ENCODE measurements around the gene NDNF. TPM values are rescaled to one million over a fixed set of nuclear protein-coding genes. Genes with fewer than 3 reads are reported as not detected.

NDNF gene
- total and polyA plus RNA-seq, 2 donors (not counting 3 experiments of a cell fraction or from before 2014, with no cell fraction given): not detected

GRCh38 chr4:121026034-121026433, 46.3 kb downstream of the NDNF start:
- CTCF ChIA-PET: no interaction called here
- Histone ChIP-seq H3K79me2 (ENCODE audit: control insufficient read depth, insufficient read depth, low read length) (no peaks in the 10 kb centered on the region), H3K9ac (replicated peaks; ENCODE audit: extremely low read depth, insufficient read depth, low read length) (no peak overlapping the region), H3K9me3 (replicated peaks; ENCODE audit: control insufficient read depth, insufficient read depth, low read length) (no peaks in the 10 kb centered on the region), H2AFZ (ENCODE audit: low read depth, low read length) (no peak overlapping the region), H4K20me1 (replicated peaks; ENCODE audit: control insufficient read depth, extremely low read depth, insufficient read depth, low read length) (no peaks in the 10 kb centered on the region), H3K36me3 (ENCODE audit: control insufficient read depth in 2 of 2, extremely low read depth in 1 of 2, insufficient read depth in 2 of 2, low read length in 2 of 2) (no peaks in the 10 kb centered on the region), H3K9me1 (replicated peaks; ENCODE audit: control insufficient read depth, extremely low read depth, insufficient read depth, low read length) (no peaks in the 10 kb centered on the region), H3K27ac (ENCODE audit: insufficient read depth, low read depth, low read length) (no peak overlapping the region), H3K4me1 (ENCODE audit: control insufficient read depth, extremely low read depth, insufficient read depth, low read length) (no peaks in the 10 kb centered on the region), H3K4me2 (ENCODE audit: insufficient read depth, low read length) (no peak overlapping the region), H3K4me3 (replicated peaks in 1 of 3; ENCODE audit: insufficient read depth in 1 of 3, low read depth in 1 of 3, low read length in 3 of 3) (no peak overlapping the region), H3K27me3 (ENCODE audit: control insufficient read depth in 2 of 2, insufficient read depth in 2 of 2, low read length in 2 of 2) (no peaks in the 10 kb centered on the region)
- TF ChIP-seq, protein P1, sequence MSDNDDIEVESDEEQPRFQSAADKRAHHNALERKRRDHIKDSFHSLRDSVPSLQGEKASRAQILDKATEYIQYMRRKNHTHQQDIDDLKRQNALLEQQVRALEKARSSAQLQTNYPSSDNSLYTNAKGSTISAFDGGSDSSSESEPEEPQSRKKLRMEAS (IDR thresholded peaks at IDR 0.05; ENCODE audit: insufficient read depth, insufficient read length): no peak
- TF ChIP-seq POLR2A (IDR thresholded peaks at IDR 0.05; ENCODE audit: low read depth, low read length): no peak
- no peak for TF ChIP-seq POLR2AphosphoS5 (IDR thresholded peaks at IDR 0.05; ENCODE audit: insufficient read depth, low read depth, low read length)
- no peak for TF ChIP-seq JUN (IDR thresholded peaks at IDR 0.05; ENCODE audit: borderline replicate concordance, insufficient read depth, insufficient read length, low read depth)
- no peak for TF ChIP-seq GATA2 (IDR thresholded peaks at IDR 0.05; ENCODE audit: insufficient read depth, insufficient read length, low read depth, low read length)
- TF ChIP-seq EZH2 (IDR thresholded peaks at IDR 0.05; ENCODE audit: borderline replicate concordance, low read depth, low read length, severe bottlenecking): no peak
- no peak for TF ChIP-seq FOS (IDR thresholded peaks at IDR 0.05; ENCODE audit: borderline replicate concordance, insufficient read depth, low read length)
- TF ChIP-seq, protein P2, sequence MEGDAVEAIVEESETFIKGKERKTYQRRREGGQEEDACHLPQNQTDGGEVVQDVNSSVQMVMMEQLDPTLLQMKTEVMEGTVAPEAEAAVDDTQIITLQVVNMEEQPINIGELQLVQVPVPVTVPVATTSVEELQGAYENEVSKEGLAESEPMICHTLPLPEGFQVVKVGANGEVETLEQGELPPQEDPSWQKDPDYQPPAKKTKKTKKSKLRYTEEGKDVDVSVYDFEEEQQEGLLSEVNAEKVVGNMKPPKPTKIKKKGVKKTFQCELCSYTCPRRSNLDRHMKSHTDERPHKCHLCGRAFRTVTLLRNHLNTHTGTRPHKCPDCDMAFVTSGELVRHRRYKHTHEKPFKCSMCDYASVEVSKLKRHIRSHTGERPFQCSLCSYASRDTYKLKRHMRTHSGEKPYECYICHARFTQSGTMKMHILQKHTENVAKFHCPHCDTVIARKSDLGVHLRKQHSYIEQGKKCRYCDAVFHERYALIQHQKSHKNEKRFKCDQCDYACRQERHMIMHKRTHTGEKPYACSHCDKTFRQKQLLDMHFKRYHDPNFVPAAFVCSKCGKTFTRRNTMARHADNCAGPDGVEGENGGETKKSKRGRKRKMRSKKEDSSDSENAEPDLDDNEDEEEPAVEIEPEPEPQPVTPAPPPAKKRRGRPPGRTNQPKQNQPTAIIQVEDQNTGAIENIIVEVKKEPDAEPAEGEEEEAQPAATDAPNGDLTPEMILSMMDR (IDR thresholded peaks at IDR 0.05; ENCODE audit: extremely low read depth in 1 of 2, insufficient read depth in 1 of 2, low read depth in 1 of 2, low read length in 2 of 2): no peak
- TF ChIP-seq MYC (IDR thresholded peaks at IDR 0.05; ENCODE audit: low read depth, low read length): no peak
- BruUV-seq (replicated peaks): no TSS peak
- POLR2A ChIA-PET: no interaction called here
- FAIRE-seq: no peak
- no peak for DNase-seq (ENCODE audit: low read depth, low spot score)
- dilution Hi-C loops (cut with MboI; ENCODE audit: extremely low pct_ligation_motif_present, low sequenced_read_pairs) (no loop called here), intact Hi-C loops (cut with micrococcal nuclease) (no loop called here)
